ENCODE data around the gene LCN10. TPM values are rescaled to one million over a fixed set of nuclear protein-coding genes. Genes with fewer than 3 reads are reported as not detected.

The LCN10 gene
- total RNA-seq, 1 experiment from 2014 or later, result 1.5 TPM

DNA sequence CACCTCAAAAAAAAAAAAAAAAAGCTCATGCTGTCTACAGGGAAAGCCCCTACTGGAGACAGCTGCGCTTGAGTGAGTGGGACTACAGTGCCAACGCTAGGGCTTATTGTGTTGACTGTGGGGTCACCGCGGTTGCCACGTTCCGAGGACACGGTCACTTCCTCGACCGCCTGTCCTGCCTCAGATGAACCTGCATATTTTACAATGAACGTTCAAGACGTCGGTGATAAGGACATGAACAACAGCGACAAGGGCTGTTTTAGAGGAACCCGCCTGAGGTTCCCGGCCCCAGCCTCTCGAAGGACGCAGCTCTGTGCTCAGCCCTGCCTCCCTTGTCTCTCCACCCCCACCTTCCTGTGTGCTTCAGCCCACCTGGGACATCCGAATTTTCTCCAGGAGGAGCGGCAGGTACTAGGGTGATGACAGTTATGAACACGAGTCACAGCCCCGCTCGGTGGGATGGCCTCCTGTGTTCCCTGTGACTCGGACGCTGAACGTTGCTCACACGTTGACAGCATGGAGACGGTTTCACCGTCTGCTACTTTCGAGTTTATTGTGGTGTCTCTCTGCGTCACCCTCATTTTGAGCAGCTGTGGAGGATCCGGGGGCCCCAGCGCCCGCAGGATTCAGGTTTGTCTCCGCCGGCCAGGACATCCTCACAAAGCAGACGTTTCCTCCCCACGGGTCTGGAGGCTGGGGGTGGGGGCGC lies 41.6 kb downstream of the LCN10 start:
- Histone ChIP-seq H4K20me1 (ENCODE audit: control insufficient read depth, insufficient read depth, insufficient read length) (no peaks in the 10 kb centered on the region), H3K27ac (ENCODE audit: insufficient read length, low read depth, low read length) (no peak overlapping the region), H3K23ac (ENCODE audit: insufficient read length, low read depth, low read length) (no peak overlapping the region), H3K4me1 (ENCODE audit: insufficient read depth, low read length) (no peaks in the 10 kb centered on the region), H2BK120ac (ENCODE audit: low read depth, low read length, poor library complexity, severe bottlenecking) (peak overlapping the region; percentile 80), H3K14ac (ENCODE audit: insufficient read depth, low read length) (no peak overlapping the region), H2AK5ac (ENCODE audit: insufficient read length, low read length) (no peak overlapping the region), H3K9me3 (ENCODE audit: control insufficient read depth, low read depth, low read length) (no peaks in the 10 kb centered on the region), H4K91ac (ENCODE audit: insufficient read length, low read depth, low read length) (no peak overlapping the region), H3K4ac (ENCODE audit: low read depth, low read length) (no peak overlapping the region), H2BK20ac (ENCODE audit: low read depth, low read length, poor library complexity, severe bottlenecking) (no peak overlapping the region), H3K79me2 (ENCODE audit: insufficient read depth, low read length) (no peaks in the 10 kb centered on the region), H4K5ac (ENCODE audit: insufficient read length, low read depth, low read length) (no peak overlapping the region), H3K9ac (ENCODE audit: extremely low read depth, insufficient read length, low read length) (no peak overlapping the region), H3K23me2 (ENCODE audit: insufficient read length, low read depth, low read length, poor library complexity, severe bottlenecking) (no peaks in the 10 kb centered on the region), H2AFZ (ENCODE audit: low read length) (no peak overlapping the region), H3K27me3 (ENCODE audit: insufficient read depth, low read length) (no peaks in the 10 kb centered on the region), H4K8ac (replicated peaks; ENCODE audit: insufficient read length, low read depth, low read length) (no peak overlapping the region), H2BK15ac (ENCODE audit: low read depth, low read length) (no peak overlapping the region), H3K18ac (ENCODE audit: insufficient read length, low read depth, low read length) (no peak overlapping the region), H3K4me2 (ENCODE audit: insufficient read depth, insufficient read length, low read length) (peak overlapping the region; percentile 35), H2BK5ac (ENCODE audit: insufficient read length, low read length) (no peak overlapping the region), H3K79me1 (ENCODE audit: insufficient read depth, low read depth, low read length, poor library complexity, severe bottlenecking) (no peaks in the 10 kb centered on the region), H3T11ph (ENCODE audit: low read length) (no peak overlapping the region), H3K56ac (ENCODE audit: insufficient read length, low read depth, low read length) (no peak overlapping the region), H2BK12ac (ENCODE audit: insufficient read length, low read depth, low read length) (no peak overlapping the region)
- H3K9me3 Mint-ChIP-seq, result no peaks in the 10 kb centered on the region; a peak in 1 of 5 replicates
- peaks cover 44% of the 10 kb centered on the region for H3K27me3 Mint-ChIP-seq (ENCODE audit: low read depth)
- peaks cover 7 to 17% of the 10 kb centered on the region in 2 experiments for H3K4me1 Mint-ChIP-seq
- DNase-seq, result no peak
- no CpG with 5 or more reads among the region's 38 CpGs for WGBS (ENCODE audit: extremely low coverage, insufficient read length, low lambda C conversion rate)
- no peak overlapping the region for H3K27ac Mint-ChIP-seq
- no peaks in the 10 kb centered on the region for H3K36me3 Mint-ChIP-seq (ENCODE audit: insufficient read depth in 1 of 3, low read depth in 3 of 3)
- H3K4me3 Mint-ChIP-seq, result no peak overlapping the region
- TF ChIP-seq, protein P1, sequence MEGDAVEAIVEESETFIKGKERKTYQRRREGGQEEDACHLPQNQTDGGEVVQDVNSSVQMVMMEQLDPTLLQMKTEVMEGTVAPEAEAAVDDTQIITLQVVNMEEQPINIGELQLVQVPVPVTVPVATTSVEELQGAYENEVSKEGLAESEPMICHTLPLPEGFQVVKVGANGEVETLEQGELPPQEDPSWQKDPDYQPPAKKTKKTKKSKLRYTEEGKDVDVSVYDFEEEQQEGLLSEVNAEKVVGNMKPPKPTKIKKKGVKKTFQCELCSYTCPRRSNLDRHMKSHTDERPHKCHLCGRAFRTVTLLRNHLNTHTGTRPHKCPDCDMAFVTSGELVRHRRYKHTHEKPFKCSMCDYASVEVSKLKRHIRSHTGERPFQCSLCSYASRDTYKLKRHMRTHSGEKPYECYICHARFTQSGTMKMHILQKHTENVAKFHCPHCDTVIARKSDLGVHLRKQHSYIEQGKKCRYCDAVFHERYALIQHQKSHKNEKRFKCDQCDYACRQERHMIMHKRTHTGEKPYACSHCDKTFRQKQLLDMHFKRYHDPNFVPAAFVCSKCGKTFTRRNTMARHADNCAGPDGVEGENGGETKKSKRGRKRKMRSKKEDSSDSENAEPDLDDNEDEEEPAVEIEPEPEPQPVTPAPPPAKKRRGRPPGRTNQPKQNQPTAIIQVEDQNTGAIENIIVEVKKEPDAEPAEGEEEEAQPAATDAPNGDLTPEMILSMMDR (conservative IDR thresholded peaks at IDR 0.05), result no peak
